MM.1S (cell line): ENCODE measurements around the gene HOXD4.

Source experiments
- DNase-seq: peaks from one replicate; pipeline ENCODE4 v3.0.0-alpha.2; 2015
- H2AFZ ChIP-seq: fragments of 300-600 bp; sonication (generic); 2 replicates; pipeline ENCODE4 v1.6.0; 2016; ENCODE audit warnings: antibody characterized with exemption, low read length
- H3F3A ChIP-seq: fragments of 300-600 bp; sonication (generic); 2 replicates; pipeline ENCODE4 v1.6.1; 2016; ENCODE audit warnings: mild to moderate bottlenecking, antibody characterized with exemption, low read length, moderate library complexity, mixed read lengths; ENCODE audit not compliant: insufficient read depth
- H3K27ac ChIP-seq: fragments of 300-600 bp; sonication (generic); 2 replicates; pipeline ENCODE4 v1.5.1; 2016; ENCODE audit warnings: mild to moderate bottlenecking, low read length
- H3K27me3 ChIP-seq: fragments of 300-600 bp; sonication (generic); replicated peaks from 2 replicates; pipeline ENCODE4 v1.6.0; 2016; ENCODE audit warnings: low read length; ENCODE audit not compliant: insufficient read depth
- H3K36me3 ChIP-seq: fragments of 300-600 bp; sonication (generic); replicated peaks from 2 replicates; pipeline ENCODE4 v1.6.1; 2016; ENCODE audit warnings: mild to moderate bottlenecking, low read length, mixed read lengths; ENCODE audit not compliant: insufficient read depth
- H3K4me1 ChIP-seq: fragments of 300-600 bp; sonication (generic); 2 replicates; pipeline ENCODE4 v1.6.1; 2016; ENCODE audit warnings: low read length, mixed read lengths
- H3K4me2 ChIP-seq: fragments of 300-600 bp; sonication (generic); 2 replicates; pipeline ENCODE4 v1.6.0; 2016; ENCODE audit warnings: low read depth, low read length
- H3K4me3 ChIP-seq: fragments of 300-600 bp; sonication (generic); 2 replicates; pipeline ENCODE4 v1.5.1; 2016; ENCODE audit warnings: low read length, mixed read lengths
- H3K79me2 ChIP-seq: fragments of 300-600 bp; sonication (generic); 2 replicates; pipeline ENCODE4 v1.6.1; 2016; ENCODE audit warnings: mixed run types, low read length, mixed read lengths
- H3K9ac ChIP-seq: fragments of 300-600 bp; sonication (generic); 2 replicates; pipeline ENCODE4 v1.6.1; 2016; ENCODE audit warnings: low read length, mixed read lengths
- H3K9me2 ChIP-seq: fragments of 300-600 bp; sonication (generic); replicated peaks from 2 replicates; pipeline ENCODE4 v1.6.1; 2016; ENCODE audit warnings: mild to moderate bottlenecking, low read length, mixed read lengths; ENCODE audit not compliant: insufficient read depth
- H3K9me3 ChIP-seq: fragments of 300-600 bp; sonication (generic); replicated peaks from 2 replicates; pipeline ENCODE4 v1.6.1; 2016; ENCODE audit warnings: mild to moderate bottlenecking, low read length, mixed read lengths; ENCODE audit not compliant: insufficient read depth
- H4K20me1 ChIP-seq: fragments of 300-600 bp; sonication (generic); 2 replicates; pipeline ENCODE4 v1.6.1; 2016; ENCODE audit warnings: mild to moderate bottlenecking, low read length, moderate library complexity, mixed read lengths; ENCODE audit not compliant: insufficient read depth
- EZH2 ChIP-seq: fragments of 300-600 bp; sonication (generic); optimal IDR thresholded peaks from 2 replicates; pipeline ENCODE3; 2017; ENCODE audit warnings: low read depth, mild to moderate bottlenecking, antibody characterized with exemption, low read length, mixed read lengths
- EZH2phosphoT487 ChIP-seq: fragments of 300-600 bp; sonication (generic); IDR thresholded peaks from 2 replicates; pipeline ENCODE4 v1.6.1; 2018; ENCODE audit warnings: antibody characterized with exemption, low read length
- TF ChIP-seq, protein P1 (sequence below): fragments of 300-600 bp; sonication (generic); IDR thresholded peaks from 2 replicates; pipeline ENCODE4 v1.5.1; 2016; ENCODE audit warnings: antibody characterized with exemption, low read length, mixed read lengths

Gene HOXD4

DNA sequence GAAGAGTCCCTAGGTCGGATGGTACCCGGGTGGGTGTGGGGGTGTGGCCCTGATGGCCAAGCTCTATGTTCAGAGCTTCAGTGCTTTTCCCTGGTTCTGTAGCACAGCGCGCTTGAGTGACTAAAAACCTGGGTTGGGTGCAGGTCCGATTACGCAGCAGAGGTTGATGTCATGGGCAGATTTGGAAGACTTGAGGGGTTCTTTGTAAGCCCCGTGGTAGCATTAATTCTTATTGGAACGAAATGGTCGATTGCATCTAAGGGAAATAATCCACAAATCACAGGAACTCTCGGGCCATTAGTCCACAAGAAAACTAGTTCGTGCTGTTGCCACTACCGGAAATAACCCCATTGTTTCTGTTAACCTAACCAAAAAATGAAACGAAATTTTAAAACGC lies 12.8 kb upstream of the HOXD4 start:
- Histone ChIP-seq H3K27me3 (0 out of 2 replicates have a peak, but pooled peaks cover 6% of the 10 kb centered on the region), H4K20me1 (no peaks in the 10 kb centered on the region), H3K9me2 (no peaks in the 10 kb centered on the region), H3K4me3 (no peak overlapping the region), H3K4me2 (no peak overlapping the region), H2AFZ (no peak overlapping the region), H3K36me3 (no peaks in the 10 kb centered on the region), H3K27ac (no peak overlapping the region), H3K9me3 (no peaks in the 10 kb centered on the region), H3K79me2 (no peaks in the 10 kb centered on the region), H3K9ac (no peak overlapping the region), H3F3A (no peaks in the 10 kb centered on the region), H3K4me1 (peaks cover 13% of the 10 kb centered on the region)
- TF ChIP-seq, protein P1, sequence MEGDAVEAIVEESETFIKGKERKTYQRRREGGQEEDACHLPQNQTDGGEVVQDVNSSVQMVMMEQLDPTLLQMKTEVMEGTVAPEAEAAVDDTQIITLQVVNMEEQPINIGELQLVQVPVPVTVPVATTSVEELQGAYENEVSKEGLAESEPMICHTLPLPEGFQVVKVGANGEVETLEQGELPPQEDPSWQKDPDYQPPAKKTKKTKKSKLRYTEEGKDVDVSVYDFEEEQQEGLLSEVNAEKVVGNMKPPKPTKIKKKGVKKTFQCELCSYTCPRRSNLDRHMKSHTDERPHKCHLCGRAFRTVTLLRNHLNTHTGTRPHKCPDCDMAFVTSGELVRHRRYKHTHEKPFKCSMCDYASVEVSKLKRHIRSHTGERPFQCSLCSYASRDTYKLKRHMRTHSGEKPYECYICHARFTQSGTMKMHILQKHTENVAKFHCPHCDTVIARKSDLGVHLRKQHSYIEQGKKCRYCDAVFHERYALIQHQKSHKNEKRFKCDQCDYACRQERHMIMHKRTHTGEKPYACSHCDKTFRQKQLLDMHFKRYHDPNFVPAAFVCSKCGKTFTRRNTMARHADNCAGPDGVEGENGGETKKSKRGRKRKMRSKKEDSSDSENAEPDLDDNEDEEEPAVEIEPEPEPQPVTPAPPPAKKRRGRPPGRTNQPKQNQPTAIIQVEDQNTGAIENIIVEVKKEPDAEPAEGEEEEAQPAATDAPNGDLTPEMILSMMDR = no peak
- TF ChIP-seq EZH2phosphoT487 = no peak
- TF ChIP-seq EZH2 = no peak
- no peak for DNase-seq

GRCh38 chr2:176138923-176139660 lies 12.3 kb upstream of the HOXD4 start:
- Histone ChIP-seq H3K27me3 (0 out of 2 replicates have a peak, but pooled peaks cover 6% of the 10 kb centered on the region), H3K4me1 (peaks cover 13% of the 10 kb centered on the region), H3F3A (no peaks in the 10 kb centered on the region), H3K4me2 (no peak overlapping the region), H3K9me2 (no peaks in the 10 kb centered on the region), H3K9ac (no peak overlapping the region), H4K20me1 (no peaks in the 10 kb centered on the region), H3K79me2 (no peaks in the 10 kb centered on the region), H3K4me3 (no peak overlapping the region), H3K27ac (no peak overlapping the region), H3K9me3 (no peaks in the 10 kb centered on the region), H2AFZ (no peak overlapping the region), H3K36me3 (no peaks in the 10 kb centered on the region)
- DNase-seq = no peak
- no peak for TF ChIP-seq EZH2phosphoT487
- TF ChIP-seq EZH2 = no peak
- TF ChIP-seq, protein P1 = no peak

- 0 out of 2 replicates have a peak, but pooled peaks cover 3% of the 10 kb centered on the region for H3K27me3 ChIP-seq
- H3K4me3 ChIP-seq = peak overlapping the region; percentile 74
- no peaks in the 10 kb centered on the region for H4K20me1 ChIP-seq
- no peak for DNase-seq
- TF ChIP-seq EZH2phosphoT487 (no peak), EZH2 (no peak)
- no peaks in the 10 kb centered on the region for H3K9me2 ChIP-seq
- H3K9ac ChIP-seq = peak overlapping the region; percentile 52; the same call in 1 of the 2 replicates
- H3K79me2 ChIP-seq = no peaks in the 10 kb centered on the region
- H3K4me1 ChIP-seq = peaks cover 13% of the 10 kb centered on the region
- peak overlapping the region; percentile 88 for H2AFZ ChIP-seq
- no peak overlapping the region for H3K27ac ChIP-seq
- no peaks in the 10 kb centered on the region for H3K9me3 ChIP-seq
- H3K36me3 ChIP-seq = no peaks in the 10 kb centered on the region
- H3F3A ChIP-seq = no peaks in the 10 kb centered on the region
- peak overlapping the region; percentile 57 for H3K4me2 ChIP-seq
Observed at GRCh38 chr2:176139661-176140512, 11.5 kb upstream of the HOXD4 start.
